Measurements from ENCODE around the gene JAGN1.

Gene JAGN1

GRCh38 chr3:9901967-9902366 is 11.6 kb downstream of the JAGN1 start:
- no peaks in the 10 kb centered on the region for H3K27me3 ChIP-seq (ENCODE audit: control insufficient read depth in 1 of 2, insufficient read depth in 2 of 2, low read length in 2 of 2)
- H3K9me3 ChIP-seq (ENCODE audit: low read length): no peaks in the 10 kb centered on the region
- peaks cover 8% of the 10 kb centered on the region for H3K4me1 ChIP-seq (ENCODE audit: insufficient read depth, low read length)
- H3K36me3 ChIP-seq (ENCODE audit: insufficient read depth, low read length): no peaks in the 10 kb centered on the region
- no peak overlapping the region for H3K4me3 ChIP-seq (ENCODE audit: low read depth in 1 of 2, low read length in 2 of 2)
- H3K9ac ChIP-seq (ENCODE audit: low read length): no peak overlapping the region
- H3K27ac ChIP-seq (ENCODE audit: low read depth, low read length): no peak overlapping the region

GRCh38 chr3:9902372-9903237 is 12.2 kb downstream of the JAGN1 start, which contains the start of gene IL17RE:
TSS of gene IL17RE (plus strand) at chr3:9902848. CDS start at chr3:9902933, 85 bp downstream.
- no peaks in the 10 kb centered on the region for H3K36me3 ChIP-seq (ENCODE audit: insufficient read depth, low read length)
- peaks cover 8% of the 10 kb centered on the region for H3K4me1 ChIP-seq (ENCODE audit: insufficient read depth, low read length)
- no peak within 1 kb of the TSS for H3K9ac ChIP-seq (ENCODE audit: low read length)
- no peak within 1 kb of the TSS for H3K27ac ChIP-seq (ENCODE audit: low read depth, low read length)
- no peaks in the 10 kb centered on the region for H3K9me3 ChIP-seq (ENCODE audit: low read length)
- H3K27me3 ChIP-seq (ENCODE audit: control insufficient read depth in 1 of 2, insufficient read depth in 2 of 2, low read length in 2 of 2): no peaks in the 10 kb centered on the region
- H3K4me3 ChIP-seq (ENCODE audit: low read depth in 1 of 2, low read length in 2 of 2): no peak within 1 kb of the TSS

GRCh38 chr3:9903238-9903624 is 12.8 kb downstream of the JAGN1 start:
- no peak overlapping the region for H3K4me3 ChIP-seq (ENCODE audit: low read depth in 1 of 2, low read length in 2 of 2)
- H3K9ac ChIP-seq (ENCODE audit: low read length): no peak overlapping the region
- H3K4me1 ChIP-seq (ENCODE audit: insufficient read depth, low read length): peaks cover 5% of the 10 kb centered on the region
- no peaks in the 10 kb centered on the region for H3K27me3 ChIP-seq (ENCODE audit: control insufficient read depth in 1 of 2, insufficient read depth in 2 of 2, low read length in 2 of 2)
- no peak overlapping the region for H3K27ac ChIP-seq (ENCODE audit: low read depth, low read length)
- no peaks in the 10 kb centered on the region for H3K36me3 ChIP-seq (ENCODE audit: insufficient read depth, low read length)
- H3K9me3 ChIP-seq (ENCODE audit: low read length): no peaks in the 10 kb centered on the region

DNA sequence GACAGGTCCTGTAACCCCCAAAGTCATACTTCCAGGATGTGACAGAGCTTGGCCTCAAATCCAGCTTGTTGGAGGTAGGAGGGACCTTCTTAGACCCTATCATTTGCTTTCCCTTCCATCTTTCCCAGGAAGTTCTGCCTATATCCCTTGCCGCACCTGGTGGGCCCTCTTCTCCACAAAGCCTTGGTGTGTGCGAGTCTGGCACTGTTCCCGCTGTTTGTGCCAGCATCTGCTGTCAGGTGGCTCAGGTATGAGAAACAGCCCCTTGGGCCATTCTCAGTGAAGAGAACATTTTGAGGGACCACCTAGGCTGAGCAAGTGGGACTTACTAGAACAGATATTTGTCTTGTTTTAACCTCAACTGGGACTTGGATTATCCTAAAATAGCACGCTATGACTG is 13.5 kb downstream of the JAGN1 start:
- Histone ChIP-seq H3K9me3 (ENCODE audit: low read length) (no peaks in the 10 kb centered on the region), H3K4me3 (ENCODE audit: low read depth in 1 of 2, low read length in 2 of 2) (no peak overlapping the region), H3K27me3 (ENCODE audit: control insufficient read depth in 1 of 2, insufficient read depth in 2 of 2, low read length in 2 of 2) (no peaks in the 10 kb centered on the region), H3K27ac (ENCODE audit: low read depth, low read length) (no peak overlapping the region), H3K9ac (ENCODE audit: low read length) (no peak overlapping the region), H3K4me1 (ENCODE audit: insufficient read depth, low read length) (no peaks in the 10 kb centered on the region), H3K36me3 (ENCODE audit: insufficient read depth, low read length) (no peaks in the 10 kb centered on the region)

DNA sequence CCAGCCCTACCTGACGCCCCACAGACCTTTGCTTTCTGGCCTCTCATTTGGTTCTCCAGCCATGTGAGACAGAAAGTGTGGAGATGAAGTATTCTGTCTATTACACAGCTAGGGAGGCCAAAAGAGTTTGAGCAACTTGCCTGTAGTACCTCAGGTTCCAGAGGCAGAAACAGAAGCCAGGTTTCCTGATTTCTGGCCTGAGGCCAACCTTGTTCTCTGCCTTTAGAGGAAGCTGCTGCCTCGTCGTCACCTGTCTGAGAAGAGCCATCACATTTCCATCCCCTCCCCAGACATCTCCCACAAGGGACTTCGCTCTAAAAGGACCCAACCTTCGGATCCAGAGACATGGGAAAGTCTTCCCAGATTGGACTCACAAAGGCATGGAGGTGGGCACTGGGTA is 16.1 kb downstream of the JAGN1 start:
- Histone ChIP-seq H3K4me1 (ENCODE audit: insufficient read depth, low read length) (no peaks in the 10 kb centered on the region), H3K4me3 (ENCODE audit: low read depth in 1 of 2, low read length in 2 of 2) (no peak overlapping the region), H3K27ac (ENCODE audit: low read depth, low read length) (no peak overlapping the region), H3K27me3 (ENCODE audit: control insufficient read depth in 1 of 2, insufficient read depth in 2 of 2, low read length in 2 of 2) (no peaks in the 10 kb centered on the region), H3K9me3 (ENCODE audit: low read length) (no peaks in the 10 kb centered on the region), H3K36me3 (ENCODE audit: insufficient read depth, low read length) (no peaks in the 10 kb centered on the region), H3K9ac (ENCODE audit: low read length) (no peak overlapping the region)

DNA sequence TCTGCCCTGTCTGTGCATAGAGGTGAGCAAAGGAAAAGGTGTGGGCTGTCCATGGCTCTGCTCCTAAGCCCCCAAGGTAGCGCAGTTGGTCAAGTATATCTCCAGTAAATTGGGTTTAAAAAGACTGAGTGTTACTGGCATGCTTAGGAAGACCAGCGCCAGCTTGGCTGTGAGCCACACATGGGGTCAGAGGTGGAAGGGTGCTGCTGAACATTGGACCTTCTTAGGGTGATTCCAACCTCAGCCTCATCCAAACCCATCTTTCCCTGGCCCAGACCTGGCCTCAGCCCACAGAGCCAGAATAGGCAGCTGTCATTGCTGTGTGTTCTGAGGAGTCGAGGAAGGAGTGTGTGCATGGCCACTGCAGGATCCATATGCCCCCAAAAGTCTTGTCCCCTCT is 17.9 kb downstream of the JAGN1 start:
- no peak overlapping the region for H3K4me3 ChIP-seq (ENCODE audit: low read depth in 1 of 2, low read length in 2 of 2)
- no peaks in the 10 kb centered on the region for H3K9me3 ChIP-seq (ENCODE audit: low read length)
- no peak overlapping the region for H3K27ac ChIP-seq (ENCODE audit: low read depth, low read length)

DNA sequence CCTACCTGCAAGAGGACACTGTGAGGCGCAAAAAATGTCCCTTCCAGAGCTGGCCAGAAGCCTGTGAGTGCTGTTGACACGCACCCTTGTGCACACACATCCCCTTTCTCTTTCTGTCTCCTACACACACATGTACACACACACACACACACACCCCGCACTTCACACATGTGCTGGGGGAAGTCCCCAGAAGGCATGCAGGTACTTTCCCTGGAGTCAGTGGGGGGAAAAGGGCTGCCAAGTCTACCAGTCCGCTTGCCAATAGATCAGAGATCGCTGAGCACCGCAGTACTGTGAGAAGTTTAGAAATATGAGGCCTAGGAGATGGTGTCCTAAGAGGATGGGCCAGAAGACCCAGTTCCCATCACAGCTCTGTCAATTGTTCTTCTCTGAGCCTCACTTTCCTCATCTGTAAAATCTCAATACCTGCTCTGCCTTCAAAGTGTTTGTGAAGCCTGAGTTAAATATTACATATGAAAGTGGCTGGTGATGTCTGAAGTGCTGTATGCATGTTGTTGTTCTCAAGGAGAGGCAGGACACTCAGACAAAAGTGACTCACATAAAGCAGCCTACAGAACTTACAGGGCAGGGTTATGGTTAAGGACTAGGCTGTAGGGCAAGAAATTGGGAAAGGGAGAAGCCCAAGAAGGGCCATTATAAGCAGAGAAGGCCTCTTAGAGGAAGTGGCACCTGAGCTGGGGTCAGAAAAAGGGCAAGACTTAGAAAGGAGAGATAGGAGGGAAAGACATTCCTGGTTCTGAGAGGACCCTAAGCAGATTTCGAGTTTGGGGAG is 19.0 kb downstream of the JAGN1 start:
- H3K9me3 ChIP-seq (ENCODE audit: low read length): no peaks in the 10 kb centered on the region
- peaks cover 11% of the 10 kb centered on the region for H3K4me1 ChIP-seq (ENCODE audit: insufficient read depth, low read length)
- H3K9ac ChIP-seq (ENCODE audit: low read length): no peak overlapping the region
- H3K27ac ChIP-seq (ENCODE audit: low read depth, low read length): no peak overlapping the region
- H3K36me3 ChIP-seq (ENCODE audit: insufficient read depth, low read length): no peaks in the 10 kb centered on the region
- H3K4me3 ChIP-seq (ENCODE audit: low read depth in 1 of 2, low read length in 2 of 2): no peak overlapping the region
- no peaks in the 10 kb centered on the region for H3K27me3 ChIP-seq (ENCODE audit: control insufficient read depth in 1 of 2, insufficient read depth in 2 of 2, low read length in 2 of 2)

More for the DNA sequence above, 17.9 kb downstream of the JAGN1 start:
- H3K27me3 ChIP-seq (ENCODE audit: control insufficient read depth in 1 of 2, insufficient read depth in 2 of 2, low read length in 2 of 2): no peaks in the 10 kb centered on the region
- H3K36me3 ChIP-seq (ENCODE audit: insufficient read depth, low read length): no peaks in the 10 kb centered on the region
- H3K9ac ChIP-seq (ENCODE audit: low read length): no peak overlapping the region
- no peaks in the 10 kb centered on the region for H3K4me1 ChIP-seq (ENCODE audit: insufficient read depth, low read length)

DNA sequence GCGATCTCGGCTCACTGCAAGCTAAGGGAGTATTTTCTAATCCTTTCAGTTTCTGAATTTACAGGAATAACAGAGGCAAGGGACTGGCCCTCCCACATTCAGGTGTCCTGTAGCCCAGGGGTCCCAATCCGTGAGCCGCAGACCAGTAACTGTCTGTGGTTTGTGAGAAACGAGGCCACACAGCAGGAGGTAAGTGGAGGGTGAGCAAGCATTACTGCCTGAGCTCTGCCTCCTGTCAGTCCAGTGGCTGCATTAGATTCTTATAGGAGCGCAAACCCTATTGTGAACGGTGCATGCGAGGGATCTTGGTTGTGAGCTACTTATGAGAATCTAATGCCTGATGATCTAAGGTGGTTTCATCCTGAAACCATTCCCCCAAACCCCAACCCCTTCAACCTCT is 21.5 kb downstream of the JAGN1 start:
- no peaks in the 10 kb centered on the region for H3K36me3 ChIP-seq (ENCODE audit: insufficient read depth, low read length)

GRCh38 chr3:9912294-9912935 is 22.0 kb downstream of the JAGN1 start:
- H3K4me1 ChIP-seq (ENCODE audit: insufficient read depth, low read length): peaks cover 26% of the 10 kb centered on the region
- H3K36me3 ChIP-seq (ENCODE audit: insufficient read depth, low read length): no peaks in the 10 kb centered on the region

More for the DNA sequence above, 21.5 kb downstream of the JAGN1 start:
- H3K27ac ChIP-seq (ENCODE audit: low read depth, low read length): no peak overlapping the region
- no peaks in the 10 kb centered on the region for H3K9me3 ChIP-seq (ENCODE audit: low read length)
- H3K27me3 ChIP-seq (ENCODE audit: control insufficient read depth in 1 of 2, insufficient read depth in 2 of 2, low read length in 2 of 2): no peaks in the 10 kb centered on the region
- H3K4me1 ChIP-seq (ENCODE audit: insufficient read depth, low read length): peaks cover 22% of the 10 kb centered on the region
- H3K4me3 ChIP-seq (ENCODE audit: low read depth in 1 of 2, low read length in 2 of 2): no peak overlapping the region
- H3K9ac ChIP-seq (ENCODE audit: low read length): no peak overlapping the region

GRCh38 chr3:9913601-9914000 is 23.2 kb downstream of the JAGN1 start:
- Histone ChIP-seq H3K27me3 (ENCODE audit: control insufficient read depth in 1 of 2, insufficient read depth in 2 of 2, low read length in 2 of 2) (no peaks in the 10 kb centered on the region), H3K36me3 (ENCODE audit: insufficient read depth, low read length) (no peaks in the 10 kb centered on the region), H3K9me3 (ENCODE audit: low read length) (no peaks in the 10 kb centered on the region), H3K4me1 (ENCODE audit: insufficient read depth, low read length) (peaks cover 32% of the 10 kb centered on the region), H3K27ac (ENCODE audit: low read depth, low read length) (peak overlapping the region; percentile 17), H3K4me3 (ENCODE audit: low read depth in 1 of 2, low read length in 2 of 2) (no peak overlapping the region), H3K9ac (ENCODE audit: low read length) (peak overlapping the region; percentile 71)

More at GRCh38 chr3:9912294-9912935, 22.0 kb downstream of the JAGN1 start:
- H3K9ac ChIP-seq (ENCODE audit: low read length): no peak overlapping the region
- H3K27ac ChIP-seq (ENCODE audit: low read depth, low read length): no peak overlapping the region
- no peaks in the 10 kb centered on the region for H3K9me3 ChIP-seq (ENCODE audit: low read length)
- no peak overlapping the region for H3K4me3 ChIP-seq (ENCODE audit: low read depth in 1 of 2, low read length in 2 of 2)
- H3K27me3 ChIP-seq (ENCODE audit: control insufficient read depth in 1 of 2, insufficient read depth in 2 of 2, low read length in 2 of 2): no peaks in the 10 kb centered on the region

DNA sequence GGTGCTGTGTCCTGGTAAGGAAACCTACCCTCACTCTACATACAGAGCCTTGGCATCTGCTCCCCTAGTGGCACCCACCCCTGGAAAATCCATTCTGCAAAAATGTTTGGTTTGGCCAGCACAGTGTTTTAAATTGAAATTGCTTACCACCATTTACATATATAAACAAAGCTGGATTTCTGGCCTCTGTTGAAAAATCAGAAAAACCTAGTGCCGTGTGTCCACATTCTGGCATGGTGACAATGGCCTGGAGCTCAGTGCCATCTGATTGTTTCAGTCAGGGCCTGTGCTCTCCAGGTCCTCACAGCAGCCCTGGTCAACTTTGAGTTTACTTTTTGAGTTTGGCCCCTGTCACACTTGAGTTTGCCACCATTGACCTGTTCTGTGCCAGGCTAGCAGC is 23.6 kb downstream of the JAGN1 start:
- H3K9ac ChIP-seq (ENCODE audit: low read length): peak overlapping the region; percentile 71
- peaks cover 32% of the 10 kb centered on the region for H3K4me1 ChIP-seq (ENCODE audit: insufficient read depth, low read length)
- H3K27me3 ChIP-seq (ENCODE audit: control insufficient read depth in 1 of 2, insufficient read depth in 2 of 2, low read length in 2 of 2): no peaks in the 10 kb centered on the region
- H3K27ac ChIP-seq (ENCODE audit: low read depth, low read length): peak overlapping the region; percentile 75
- H3K4me3 ChIP-seq (ENCODE audit: low read depth in 1 of 2, low read length in 2 of 2): no peak overlapping the region
- no peaks in the 10 kb centered on the region for H3K9me3 ChIP-seq (ENCODE audit: low read length)
- H3K36me3 ChIP-seq (ENCODE audit: insufficient read depth, low read length): no peaks in the 10 kb centered on the region

All from muscle layer of colon (tissue), 2 donors.